ENCODE results near the gene KCNF1. TPM values are rescaled to one million over a fixed set of nuclear protein-coding genes. Genes with fewer than 3 reads are reported as not detected.
"Not testable (repeated sequence)": the region's sequence is repeated elsewhere in the genome, so short reads cannot be mapped to it uniquely, and the experiment has no call there.

KCNF1 gene
- total RNA-seq, 2 experiments from 2014 or later = not detected

- H3K4me3 Mint-ChIP-seq = no peak overlapping the region
- peaks cover 10% of the 10 kb centered on the region for H3K4me1 Mint-ChIP-seq
- POLR2A ChIA-PET = no interaction called here
- no peaks in the 10 kb centered on the region for H3K36me3 Mint-ChIP-seq (ENCODE audit: low read depth)
- intact Hi-C loops (cut with DNase I, micrococcal nuclease) = no loop called here
- CTCF ChIA-PET = interaction anchor here (0.6 to 0.7 kb wide), 3 partner anchors 14 to 891 kb away, joined by 3 to 4 read pairs (median 3); no protein-coding TSS in a partner anchor
- DNase-seq (no peak), ATAC-seq (no peak)
- H3K27ac Mint-ChIP-seq = no peak overlapping the region
- peaks cover 6% of the 10 kb centered on the region for H3K9me3 Mint-ChIP-seq (ENCODE audit: low read depth)
- H3K27me3 Mint-ChIP-seq = peaks cover 22% of the 10 kb centered on the region
Measured at GRCh38 chr2:10951558-10952414, 40.1 kb downstream of the KCNF1 start.

- no peak overlapping the region for H3K4me3 Mint-ChIP-seq
- H3K4me1 Mint-ChIP-seq = peaks cover 10% of the 10 kb centered on the region
- ChIA-PET CTCF (no interaction called here), POLR2A (no interaction called here)
- H3K27me3 Mint-ChIP-seq = peaks cover 13% of the 10 kb centered on the region
- intact Hi-C loops (cut with DNase I, micrococcal nuclease) = no loop called here
- peaks cover 6% of the 10 kb centered on the region for H3K9me3 Mint-ChIP-seq (ENCODE audit: low read depth)
- DNase-seq (no peak), ATAC-seq (no peak)
- no peak overlapping the region for H3K27ac Mint-ChIP-seq
- no peaks in the 10 kb centered on the region for H3K36me3 Mint-ChIP-seq (ENCODE audit: low read depth)
Measured at GRCh38 chr2:10954416-10954815, 42.7 kb downstream of the KCNF1 start.

- ATAC-seq (no peak), DNase-seq (no peak)
- Mint-ChIP-seq H3K9me3 (ENCODE audit: low read depth) (peaks cover 6% of the 10 kb centered on the region), H3K27me3 (peaks cover 7% of the 10 kb centered on the region), H3K4me1 (peaks cover 10% of the 10 kb centered on the region), H3K4me3 (no peak overlapping the region), H3K36me3 (ENCODE audit: low read depth) (no peaks in the 10 kb centered on the region), H3K27ac (no peak overlapping the region)
- POLR2A ChIA-PET = no interaction called here
- intact Hi-C loops (cut with DNase I, micrococcal nuclease) = no loop called here
- CTCF ChIA-PET = interaction anchor here (0.6 kb wide), 1 partner anchor 38 kb away, joined by 3 read pairs; no protein-coding TSS in a partner anchor
Measured at GRCh38 chr2:10954856-10955818, 43.4 kb downstream of the KCNF1 start.

GRCh38 chr2:10956006-10956790 lies 44.5 kb downstream of the KCNF1 start:
- no peaks in the 10 kb centered on the region for H3K36me3 Mint-ChIP-seq (ENCODE audit: low read depth)
- CTCF ChIA-PET = no interaction called here

GRCh38 chr2:10957391-10957790 lies 45.7 kb downstream of the KCNF1 start:
- DNase-seq (no peak), ATAC-seq (no peak)
- no peaks in the 10 kb centered on the region for H3K36me3 Mint-ChIP-seq (ENCODE audit: low read depth)
- POLR2A ChIA-PET = no interaction called here
- H3K27me3 Mint-ChIP-seq = peaks cover 5% of the 10 kb centered on the region
- intact Hi-C loops (cut with DNase I, micrococcal nuclease) = no loop called here
- no peak overlapping the region for H3K4me3 Mint-ChIP-seq
- H3K4me1 Mint-ChIP-seq = peaks cover 10% of the 10 kb centered on the region
- CTCF ChIA-PET = no interaction called here
- H3K27ac Mint-ChIP-seq = no peak overlapping the region
- H3K9me3 Mint-ChIP-seq (ENCODE audit: low read depth) = peaks cover 6% of the 10 kb centered on the region

More at GRCh38 chr2:10956006-10956790, 44.5 kb downstream of the KCNF1 start:
- DNase-seq (no peak), ATAC-seq (no peak)
- Mint-ChIP-seq H3K27ac (no peak overlapping the region), H3K4me1 (peaks cover 10% of the 10 kb centered on the region), H3K4me3 (no peak overlapping the region), H3K9me3 (ENCODE audit: low read depth) (peaks cover 6% of the 10 kb centered on the region), H3K27me3 (peaks cover 7% of the 10 kb centered on the region)
- POLR2A ChIA-PET = no interaction called here
- intact Hi-C loops (cut with DNase I, micrococcal nuclease) = no loop called here

- H3K9me3 Mint-ChIP-seq (ENCODE audit: low read depth); H3K36me3 Mint-ChIP-seq (ENCODE audit: low read depth); H3K27ac Mint-ChIP-seq; H3K4me3 Mint-ChIP-seq; DNase-seq; intact Hi-C loops (cut with DNase I, micrococcal nuclease); H3K4me1 Mint-ChIP-seq; POLR2A ChIA-PET; H3K27me3 Mint-ChIP-seq; CTCF ChIA-PET; ATAC-seq: not testable (repeated sequence)
Measured at GRCh38 chr2:10958452-10958851, 46.7 kb downstream of the KCNF1 start.

GRCh38 chr2:10960606-10961489 lies 49.1 kb downstream of the KCNF1 start:
- no peak for DNase-seq
- intact Hi-C loops (cut with DNase I, micrococcal nuclease) = no loop called here
- ATAC-seq = no peak

GRCh38 chr2:10961490-10961875 lies 49.7 kb downstream of the KCNF1 start:
- peaks cover 20% of the 10 kb centered on the region for H3K27me3 Mint-ChIP-seq
- no peak for ATAC-seq
- H3K9me3 Mint-ChIP-seq (ENCODE audit: low read depth) = no peaks in the 10 kb centered on the region
- no peak overlapping the region for H3K27ac Mint-ChIP-seq
- H3K36me3 Mint-ChIP-seq (ENCODE audit: low read depth) = no peaks in the 10 kb centered on the region
- CTCF ChIA-PET = interaction anchor here (0.6 kb wide), 1 partner anchor 141 kb away, joined by 3 read pairs; no protein-coding TSS in a partner anchor
- H3K4me3 Mint-ChIP-seq = no peak overlapping the region
- no peak for DNase-seq
- intact Hi-C loops (cut with DNase I, micrococcal nuclease) = no loop called here
- H3K4me1 Mint-ChIP-seq = no peaks in the 10 kb centered on the region
- POLR2A ChIA-PET = no interaction called here

More at GRCh38 chr2:10960606-10961489, 49.1 kb downstream of the KCNF1 start:
- H3K27me3 Mint-ChIP-seq = peaks cover 18% of the 10 kb centered on the region
- CTCF ChIA-PET = interaction anchor here (0.6 kb wide), 1 partner anchor 140 kb away, joined by 3 read pairs; no protein-coding TSS in a partner anchor
- H3K27ac Mint-ChIP-seq = no peak overlapping the region
- H3K36me3 Mint-ChIP-seq (ENCODE audit: low read depth) = no peaks in the 10 kb centered on the region
- H3K4me3 Mint-ChIP-seq = no peak overlapping the region
- no peaks in the 10 kb centered on the region for H3K9me3 Mint-ChIP-seq (ENCODE audit: low read depth)
- H3K4me1 Mint-ChIP-seq = no peaks in the 10 kb centered on the region
- POLR2A ChIA-PET = no interaction called here

GRCh38 chr2:10962004-10962403 lies 50.3 kb downstream of the KCNF1 start:
- no peak for ATAC-seq
- no peak overlapping the region for H3K27ac Mint-ChIP-seq
- peaks cover 20% of the 10 kb centered on the region for H3K27me3 Mint-ChIP-seq
- ChIA-PET CTCF (no interaction called here), POLR2A (no interaction called here)
- intact Hi-C loops (cut with DNase I, micrococcal nuclease) = no loop called here
- no peaks in the 10 kb centered on the region for H3K9me3 Mint-ChIP-seq (ENCODE audit: low read depth)
- H3K4me3 Mint-ChIP-seq = no peak overlapping the region
- H3K36me3 Mint-ChIP-seq (ENCODE audit: low read depth) = no peaks in the 10 kb centered on the region
- H3K4me1 Mint-ChIP-seq = no peaks in the 10 kb centered on the region
- no peak for DNase-seq

- no peaks in the 10 kb centered on the region for H3K36me3 Mint-ChIP-seq (ENCODE audit: low read depth)
- no peak overlapping the region for H3K27ac Mint-ChIP-seq
- CTCF ChIA-PET = interaction anchor here (1.0 to 1.5 kb wide), 2 partner anchors 116 to 161 kb away, joined by 4 read pairs; no protein-coding TSS in a partner anchor
- POLR2A ChIA-PET = interaction anchor here (0.7 kb wide), 1 partner anchor 1815 kb away, joined by 3 read pairs; no protein-coding TSS in a partner anchor
- intact Hi-C loops (cut with DNase I, micrococcal nuclease) = no loop called here
- ATAC-seq (no peak), DNase-seq (no peak)
- H3K4me3 Mint-ChIP-seq = no peak overlapping the region
- H3K27me3 Mint-ChIP-seq = peaks cover 20% of the 10 kb centered on the region
- H3K4me1 Mint-ChIP-seq = no peaks in the 10 kb centered on the region
- H3K9me3 Mint-ChIP-seq (ENCODE audit: low read depth) = no peaks in the 10 kb centered on the region
Measured at GRCh38 chr2:10963155-10963554, 51.4 kb downstream of the KCNF1 start.

Measured in activated CD4-positive, alpha-beta T cell treated with anti-CD3 and anti-CD28 coated beads for 36 hours (primary cell).